ENCODE results near the gene CCDC88A. TPM values are rescaled to one million over a fixed set of nuclear protein-coding genes. Genes with fewer than 3 reads are reported as not detected.
"Not testable (repeated sequence)": the region's sequence is repeated elsewhere in the genome, so short reads cannot be mapped to it uniquely, and the experiment has no call there.

Gene CCDC88A
- total and polyA plus RNA-seq, 12 donors, result 18.5 to 101 (median 46.8) TPM

DNA sequence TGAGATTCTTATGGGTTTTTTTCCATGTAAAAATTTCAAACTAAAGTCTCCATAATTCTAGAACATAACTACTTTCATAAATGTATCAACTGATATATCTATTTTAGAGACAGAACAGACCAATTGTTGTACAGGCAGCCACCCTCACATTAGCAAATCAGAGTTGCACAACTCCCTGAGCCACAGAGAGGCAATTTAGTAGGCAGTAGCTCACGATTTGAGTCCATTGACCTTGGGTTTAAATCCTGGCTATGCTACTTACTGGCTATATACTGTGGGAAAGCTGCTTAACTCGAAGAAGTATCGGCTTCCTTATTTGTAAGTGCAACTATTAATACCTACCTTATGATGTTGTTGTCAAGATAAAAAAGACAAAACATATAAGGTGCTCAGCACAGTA lies 166.8 kb downstream of the CCDC88A start:
- WGBS, 4 donors, result 68 to 76% (median 71%) methylated on average over 3 of the region's 3 CpGs
- TF ChIP-seq CTCF (IDR thresholded peaks at IDR 0.05) (no peak), POLR2A (IDR thresholded peaks at IDR 0.05) (no peak)
- Histone ChIP-seq H3K4me3 (no peak overlapping the region), H3K27me3 (no peaks in the 10 kb centered on the region), H3K27ac (no peak overlapping the region), H3K4me1 (replicated peaks in 1 of 2) (no peaks in the 10 kb centered on the region), H3K9me3 (replicated peaks in 1 of 3) (no peaks in the 10 kb centered on the region), H3K36me3 (replicated peaks in 1 of 2) (peaks cover 0 to 51% of the 10 kb centered on the region in 2 donors)
- peak in 1 of 7 donors; percentile 36 for DNase-seq
- intact Hi-C loops (cut with DNase I), result no loop called here

DNA sequence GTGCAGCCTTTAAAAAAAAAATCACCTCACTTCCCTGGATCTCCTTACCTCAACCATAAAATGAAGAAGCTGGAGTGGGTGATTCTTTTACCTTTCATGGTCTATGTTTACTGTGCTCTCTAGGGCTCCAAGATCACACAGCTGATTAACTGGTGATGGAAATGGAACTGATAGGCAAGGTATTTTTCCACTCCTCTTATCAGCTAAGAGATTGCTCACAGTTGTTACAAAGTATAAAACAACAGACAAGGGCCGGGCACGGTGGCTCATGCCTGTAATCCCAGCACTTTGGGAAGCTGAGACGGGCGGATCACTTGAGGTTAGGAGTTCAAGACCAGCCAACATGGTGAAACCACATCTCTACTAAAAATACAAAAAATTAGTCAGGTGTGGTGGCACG lies 172.6 kb downstream of the CCDC88A start:
- Histone ChIP-seq H3K4me1 (replicated peaks in 1 of 2) (no peaks in the 10 kb centered on the region), H3K27ac (no peak overlapping the region), H3K27me3 (no peaks in the 10 kb centered on the region), H3K36me3 (replicated peaks in 1 of 2) (peaks cover 0 to 55% of the 10 kb centered on the region in 2 donors), H3K4me3 (no peak overlapping the region), H3K9me3 (replicated peaks in 1 of 3) (no peaks in the 10 kb centered on the region)
- intact Hi-C loops (cut with DNase I), result no loop called here
- peak in 2 of 7 donors; percentile 12 to 19 for DNase-seq
- 84 to 90% (median 88%) methylated on average over 5 of the region's 5 CpGs for WGBS, 4 donors
- TF ChIP-seq CTCF (IDR thresholded peaks at IDR 0.05) (no peak), POLR2A (IDR thresholded peaks at IDR 0.05) (no peak)

DNA sequence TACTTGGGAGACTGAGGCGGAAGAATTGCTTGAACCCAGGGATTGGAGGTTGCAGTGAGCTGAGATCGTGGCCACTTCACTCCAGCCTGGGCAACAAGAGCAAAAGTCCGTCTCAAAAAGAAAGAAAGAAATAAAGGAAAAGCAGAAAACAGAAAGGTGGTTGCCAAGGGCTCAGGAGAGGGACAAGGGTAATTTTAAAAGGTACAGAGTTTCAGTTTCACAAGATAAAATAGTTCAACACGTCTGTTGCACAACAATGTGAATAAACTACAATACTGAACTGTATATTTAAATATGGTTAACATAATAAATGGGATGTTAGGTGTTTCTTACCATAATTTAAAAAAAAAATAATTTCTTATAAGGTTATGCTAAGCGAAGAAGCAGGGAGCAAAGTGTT lies 174.2 kb downstream of the CCDC88A start:
- H3K4me3 ChIP-seq, result no peak overlapping the region
- no peaks in the 10 kb centered on the region for H3K9me3 ChIP-seq (replicated peaks in 1 of 3)
- intact Hi-C loops (cut with DNase I), result no loop called here
- no peak for DNase-seq
- TF ChIP-seq POLR2A (IDR thresholded peaks at IDR 0.05) (no peak), CTCF (IDR thresholded peaks at IDR 0.05) (no peak)
- H3K4me1 ChIP-seq (replicated peaks in 1 of 2), result no peaks in the 10 kb centered on the region
- no peak overlapping the region for H3K27ac ChIP-seq
- 86 to 93% (median 91%) methylated on average over 5 of the region's 5 CpGs for WGBS, 4 donors
- H3K27me3 ChIP-seq, result no peaks in the 10 kb centered on the region
- peaks cover 0 to 45% of the 10 kb centered on the region in 2 donors for H3K36me3 ChIP-seq (replicated peaks in 1 of 2)

DNA sequence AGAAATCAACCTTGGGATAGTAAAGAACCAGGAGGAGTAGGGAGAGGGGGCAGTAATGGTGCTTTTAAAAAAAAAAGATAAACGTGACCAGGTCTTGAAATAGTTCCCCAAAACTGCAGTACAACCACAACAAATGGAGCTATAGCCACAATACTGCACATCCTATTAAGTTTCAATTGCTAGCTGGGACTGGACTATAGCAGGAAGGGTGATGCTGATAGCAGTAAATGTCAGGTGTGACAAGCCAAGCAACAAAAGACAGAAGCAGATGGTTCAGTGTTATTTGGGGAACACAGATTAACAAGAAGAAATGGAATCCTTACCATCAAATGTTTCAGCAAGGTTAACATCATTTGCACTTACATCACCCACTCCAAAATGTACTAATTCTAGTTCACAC lies 177.0 kb downstream of the CCDC88A start:
- Histone ChIP-seq H3K27ac (no peak overlapping the region), H3K36me3 (replicated peaks in 1 of 2) (peaks cover 0 to 28% of the 10 kb centered on the region in 2 donors), H3K4me1 (replicated peaks in 1 of 2) (peaks cover 0 to 3% of the 10 kb centered on the region in 2 donors), H3K27me3 (no peaks in the 10 kb centered on the region), H3K4me3 (no peak overlapping the region), H3K9me3 (replicated peaks in 1 of 3) (no peaks in the 10 kb centered on the region)
- 43 to 55% (median 52%) methylated on average over 1 of the region's 1 CpG for WGBS, 4 donors
- no peak for TF ChIP-seq POLR2A (IDR thresholded peaks at IDR 0.05)
- TF ChIP-seq CTCF (IDR thresholded peaks at IDR 0.05), result no peak
- intact Hi-C loops (cut with DNase I), result no loop called here
- no peak for DNase-seq

DNA sequence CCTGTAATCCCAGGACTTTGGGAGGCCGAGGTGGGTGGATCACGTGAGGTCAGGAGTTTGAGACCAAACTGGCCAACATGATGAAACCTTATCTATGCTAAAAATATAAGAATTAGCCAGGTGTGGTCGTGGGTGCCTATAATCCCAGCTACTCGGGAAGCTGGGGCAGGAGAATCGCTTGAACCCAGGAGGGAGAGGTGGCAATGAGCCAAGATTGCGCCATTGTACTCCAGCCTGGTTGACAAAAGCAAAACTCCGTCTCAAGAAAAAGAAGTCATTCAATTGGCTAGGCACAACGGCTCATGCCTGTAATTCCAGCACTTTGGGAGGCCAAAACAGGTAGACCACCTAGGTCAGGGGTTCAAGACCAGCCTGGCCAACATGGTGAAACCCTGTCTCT lies 178.1 kb downstream of the CCDC88A start:
- H3K9me3 ChIP-seq (replicated peaks in 1 of 3); H3K4me1 ChIP-seq (replicated peaks in 1 of 2); H3K27me3 ChIP-seq; intact Hi-C loops (cut with DNase I); H3K27ac ChIP-seq; H3K4me3 ChIP-seq; DNase-seq: not testable (repeated sequence)
- H3K36me3 ChIP-seq (replicated peaks in 1 of 2), result peaks cover 0 to 33% of the 10 kb centered on the region in 2 donors
- 83 to 97% (median 93%) methylated on average over 8 of the region's 8 CpGs for WGBS, 4 donors

Measured in adrenal gland (tissue), 12 donors.